ENCODE results near the gene TMEM201.

DNA sequence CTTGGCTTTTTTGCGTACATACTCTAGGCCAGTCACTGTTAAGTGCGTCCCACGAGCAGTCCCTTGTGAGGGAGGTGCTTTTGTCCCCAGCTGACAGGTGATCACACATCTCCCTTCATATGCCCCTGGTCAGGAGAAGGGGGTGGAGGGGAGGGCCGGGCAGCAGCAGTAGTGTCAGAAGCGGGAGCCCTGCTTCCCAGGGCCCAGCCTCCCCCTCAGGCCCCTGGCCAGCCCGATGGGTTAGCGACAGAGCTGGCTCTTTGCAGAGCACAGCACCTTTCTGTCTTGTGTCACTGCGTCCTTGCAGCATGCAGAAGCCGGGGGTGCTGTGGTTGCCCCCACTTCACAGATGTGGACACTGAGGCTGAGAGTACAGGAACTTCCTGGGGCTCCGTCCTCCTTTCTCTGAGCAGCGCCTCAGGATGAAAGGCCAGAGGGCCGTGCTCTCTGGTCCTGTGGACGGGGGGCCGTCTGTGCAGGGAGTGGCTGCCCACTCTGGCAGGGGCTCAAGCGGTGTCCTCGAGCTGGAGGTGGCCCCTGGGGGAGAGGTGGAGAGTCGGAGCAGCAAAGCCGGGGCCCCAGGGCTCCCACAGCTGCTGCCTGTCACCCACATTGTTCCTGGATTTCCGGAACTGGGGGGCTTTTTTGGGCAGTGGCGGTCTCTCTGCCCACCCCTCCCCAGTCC lies 5.9 kb downstream of the TMEM201 start:
- TF ChIP-seq CTCF (IDR thresholded peaks at IDR 0.05): no peak
- no peak for TF ChIP-seq POLR2A (IDR thresholded peaks at IDR 0.05)

Measured in Peyer's patch (tissue), 4 donors.